Muscle layer of duodenum (tissue), 2 donors: ENCODE results near the gene TRIP12.
"Not testable (repeated sequence)": the region's sequence is repeated elsewhere in the genome, so short reads cannot be mapped to it uniquely, and the experiment has no call there.

Experiments
- H3K27ac ChIP-seq: one replicate; pipeline ENCODE4 v1.7.0; 2013; ENCODE audit warnings: mild to moderate bottlenecking, low read length
- H3K27me3 ChIP-seq: one replicate; pipeline ENCODE4 v1.7.0; 2013; ENCODE audit warnings: low read depth, mild to moderate bottlenecking, control low read depth, low read length
- H3K36me3 ChIP-seq, 2 donors: one replicate each; pipeline ENCODE4 v1.7.0; 2013; ENCODE audit warnings: low read length in 2 of 2, control low read depth in 1 of 2, mild to moderate bottlenecking in 1 of 2; ENCODE audit not compliant: insufficient read depth in 2 of 2, control insufficient read depth in 1 of 2
- H3K4me1 ChIP-seq, 2 donors: one replicate each; pipeline ENCODE4 v1.7.0; 2013; ENCODE audit warnings: low read length in 2 of 2, mild to moderate bottlenecking in 2 of 2, control low read depth in 1 of 2, moderate library complexity in 1 of 2; ENCODE audit not compliant: insufficient read depth in 2 of 2, control insufficient read depth in 1 of 2
- H3K4me3 ChIP-seq, 2 donors: one replicate each; pipeline ENCODE4 v1.7.0; 2013; ENCODE audit warnings: low read length in 2 of 2, low read depth in 1 of 2, mild to moderate bottlenecking in 1 of 2
- H3K9me3 ChIP-seq, 2 donors: one replicate each; pipeline ENCODE4 v1.7.0; 2013; ENCODE audit warnings: low read length in 2 of 2, control low read depth in 1 of 2, mild to moderate bottlenecking in 1 of 2; ENCODE audit not compliant: control insufficient read depth in 1 of 2
- donor health status: healthy.

TRIP12 gene

GRCh38 chr2:229852565-229852964, 69.2 kb downstream of the TRIP12 start:
- Histone ChIP-seq H3K9me3 (no peaks in the 10 kb centered on the region), H3K27me3 (no peaks in the 10 kb centered on the region), H3K36me3 (peaks cover 6 to 16% of the 10 kb centered on the region in 2 donors), H3K4me1 (no peaks in the 10 kb centered on the region), H3K27ac (no peak overlapping the region), H3K4me3 (no peak overlapping the region)

- Histone ChIP-seq H3K27me3 (no peaks in the 10 kb centered on the region), H3K4me3 (no peak overlapping the region), H3K27ac (no peak overlapping the region), H3K36me3 (peaks cover 6 to 14% of the 10 kb centered on the region in 2 donors), H3K4me1 (no peaks in the 10 kb centered on the region), H3K9me3 (no peaks in the 10 kb centered on the region)
Observed at GRCh38 chr2:229851870-229852269, 69.9 kb downstream of the TRIP12 start.

GRCh38 chr2:229850355-229851275, 71.2 kb downstream of the TRIP12 start:
- H3K4me1 ChIP-seq, H3K4me3 ChIP-seq, H3K36me3 ChIP-seq, H3K27ac ChIP-seq, H3K27me3 ChIP-seq, H3K9me3 ChIP-seq: not testable (repeated sequence)

GRCh38 chr2:229849073-229849472, 72.7 kb downstream of the TRIP12 start:
- Histone ChIP-seq H3K36me3 (peaks cover 2 to 3% of the 10 kb centered on the region in 2 donors), H3K4me3 (no peak overlapping the region), H3K27me3 (no peaks in the 10 kb centered on the region), H3K4me1 (no peaks in the 10 kb centered on the region), H3K27ac (no peak overlapping the region), H3K9me3 (no peaks in the 10 kb centered on the region)

GRCh38 chr2:229843613-229844012, 78.2 kb downstream of the TRIP12 start:
- Histone ChIP-seq H3K4me1 (no peaks in the 10 kb centered on the region), H3K27ac (no peak overlapping the region), H3K9me3 (no peaks in the 10 kb centered on the region), H3K27me3 (no peaks in the 10 kb centered on the region), H3K36me3 (peaks cover 11 to 14% of the 10 kb centered on the region in 2 donors), H3K4me3 (no peak overlapping the region)

GRCh38 chr2:229838729-229839128, 83.1 kb downstream of the TRIP12 start:
- H3K36me3 ChIP-seq: peaks cover 14 to 23% of the 10 kb centered on the region in 2 donors
- no peak overlapping the region for H3K27ac ChIP-seq
- H3K27me3 ChIP-seq: no peaks in the 10 kb centered on the region
- H3K9me3 ChIP-seq: no peaks in the 10 kb centered on the region
- H3K4me1 ChIP-seq: no peaks in the 10 kb centered on the region
- H3K4me3 ChIP-seq: no peak overlapping the region

- Histone ChIP-seq H3K27ac (no peak overlapping the region), H3K4me3 (no peak overlapping the region)
Observed at GRCh38 chr2:229836847-229837246, 85.0 kb downstream of the TRIP12 start.

GRCh38 chr2:229835596-229836283, 86.1 kb downstream of the TRIP12 start:
- H3K9me3 ChIP-seq: no peaks in the 10 kb centered on the region
- H3K36me3 ChIP-seq: peaks cover 18 to 24% of the 10 kb centered on the region in 2 donors
- H3K4me3 ChIP-seq: no peak overlapping the region
- no peak overlapping the region for H3K27ac ChIP-seq
- no peaks in the 10 kb centered on the region for H3K4me1 ChIP-seq
- no peaks in the 10 kb centered on the region for H3K27me3 ChIP-seq

More at GRCh38 chr2:229836847-229837246, 85.0 kb downstream of the TRIP12 start:
- Histone ChIP-seq H3K9me3 (no peaks in the 10 kb centered on the region), H3K36me3 (peaks cover 14 to 23% of the 10 kb centered on the region in 2 donors), H3K27me3 (no peaks in the 10 kb centered on the region), H3K4me1 (no peaks in the 10 kb centered on the region)

GRCh38 chr2:229834368-229834767, 87.4 kb downstream of the TRIP12 start:
- peaks cover 21 to 25% of the 10 kb centered on the region in 2 donors for H3K36me3 ChIP-seq

GRCh38 chr2:229832510-229832898, 89.3 kb downstream of the TRIP12 start:
- H3K9me3 ChIP-seq: no peaks in the 10 kb centered on the region
- H3K4me3 ChIP-seq: no peak overlapping the region
- no peak overlapping the region for H3K27ac ChIP-seq
- peaks cover 22 to 31% of the 10 kb centered on the region in 2 donors for H3K36me3 ChIP-seq
- no peaks in the 10 kb centered on the region for H3K4me1 ChIP-seq
- no peaks in the 10 kb centered on the region for H3K27me3 ChIP-seq

More at GRCh38 chr2:229834368-229834767, 87.4 kb downstream of the TRIP12 start:
- not testable (repeated sequence) for H3K4me1 ChIP-seq, H3K27ac ChIP-seq, H3K9me3 ChIP-seq, H3K4me3 ChIP-seq, H3K27me3 ChIP-seq

GRCh38 chr2:229831805-229832509, 89.9 kb downstream of the TRIP12 start:
- Histone ChIP-seq H3K36me3 (peaks cover 24 to 32% of the 10 kb centered on the region in 2 donors), H3K27ac (no peak overlapping the region), H3K9me3 (no peaks in the 10 kb centered on the region), H3K4me1 (no peaks in the 10 kb centered on the region), H3K4me3 (no peak overlapping the region), H3K27me3 (no peaks in the 10 kb centered on the region)
